T1000 (cell line): Measurements from ENCODE around the gene TRNAU1AP.
"Not testable (repeated sequence)": the region's sequence is repeated elsewhere in the genome, so short reads cannot be mapped to it uniquely, and the experiment has no call there.

ENCODE experiments used
- DNase-seq: peaks from one replicate; lab custom pipeline; 2025; ENCODE audit warnings: mixed read lengths; lab: John Stamatoyannopoulos, UW

Gene TRNAU1AP

DNA sequence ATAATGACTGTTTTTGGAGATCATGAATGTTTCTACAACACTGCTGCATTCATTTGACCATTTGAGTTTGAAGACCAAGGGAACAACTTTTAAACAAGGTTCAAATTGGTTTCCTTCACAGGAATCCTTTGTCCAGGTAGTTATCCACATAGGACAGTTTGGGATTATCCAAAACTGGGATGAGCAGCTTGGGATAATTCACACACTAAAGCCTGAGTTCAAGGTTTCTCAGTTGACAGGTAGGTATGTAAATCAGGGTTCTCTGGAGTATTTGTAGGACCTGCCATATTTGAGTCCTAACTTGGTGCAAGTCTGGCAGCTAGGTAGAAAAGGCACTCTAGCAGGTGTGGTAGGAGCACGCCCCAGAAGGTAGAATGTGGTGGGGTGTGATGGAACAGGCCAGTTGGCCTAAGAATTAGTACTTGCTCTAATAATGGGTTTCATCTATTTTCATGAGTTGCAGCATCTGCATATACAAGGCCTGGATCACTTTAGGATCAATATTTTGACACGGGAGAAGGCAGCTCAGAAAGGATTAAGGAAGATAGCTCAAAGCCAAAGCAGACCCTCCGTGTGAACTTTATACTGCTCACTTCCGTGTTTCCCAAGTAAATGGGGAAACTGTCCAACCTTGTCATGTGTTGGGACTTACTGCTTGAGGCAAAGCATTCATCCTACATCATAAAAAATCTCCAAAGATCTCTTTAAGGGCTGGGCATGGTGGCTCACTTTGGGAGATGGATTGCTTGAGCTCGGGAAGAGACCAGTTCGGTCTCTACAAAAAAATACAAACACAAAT, 25.1 kb downstream of the TRNAU1AP start:
- DNase-seq, result no peak

DNA sequence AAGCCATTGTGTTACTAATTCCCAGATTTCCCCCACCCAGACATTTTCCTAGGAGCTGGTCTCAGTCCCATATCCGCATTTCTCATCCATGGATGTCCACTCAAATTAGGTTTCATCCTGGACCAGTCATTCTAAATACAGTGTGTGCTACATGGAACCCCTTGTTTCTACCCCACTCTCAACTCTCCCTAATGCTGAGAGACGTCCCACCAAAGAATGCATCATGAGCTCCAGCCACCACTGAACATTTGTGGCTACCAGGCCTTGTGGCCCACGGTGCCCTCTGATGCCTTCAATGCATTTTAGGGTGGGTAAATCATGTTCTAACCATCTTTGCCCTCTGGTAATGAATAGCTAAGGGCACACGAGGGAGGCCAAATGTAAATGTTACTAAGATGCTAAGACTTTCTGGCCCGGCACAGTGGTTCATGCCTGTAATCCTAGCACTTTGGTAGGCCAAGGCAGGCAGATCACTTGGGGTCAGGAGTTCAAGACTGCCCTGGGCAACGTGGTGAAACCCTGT, 25.9 kb downstream of the TRNAU1AP start:
- DNase-seq, result no peak

GRCh38 chr1:28579401-28579800, 26.5 kb downstream of the TRNAU1AP start:
- no peak for DNase-seq

GRCh38 chr1:28580722-28581530, 28.0 kb downstream of the TRNAU1AP start:
- DNase-seq, result no peak

DNA sequence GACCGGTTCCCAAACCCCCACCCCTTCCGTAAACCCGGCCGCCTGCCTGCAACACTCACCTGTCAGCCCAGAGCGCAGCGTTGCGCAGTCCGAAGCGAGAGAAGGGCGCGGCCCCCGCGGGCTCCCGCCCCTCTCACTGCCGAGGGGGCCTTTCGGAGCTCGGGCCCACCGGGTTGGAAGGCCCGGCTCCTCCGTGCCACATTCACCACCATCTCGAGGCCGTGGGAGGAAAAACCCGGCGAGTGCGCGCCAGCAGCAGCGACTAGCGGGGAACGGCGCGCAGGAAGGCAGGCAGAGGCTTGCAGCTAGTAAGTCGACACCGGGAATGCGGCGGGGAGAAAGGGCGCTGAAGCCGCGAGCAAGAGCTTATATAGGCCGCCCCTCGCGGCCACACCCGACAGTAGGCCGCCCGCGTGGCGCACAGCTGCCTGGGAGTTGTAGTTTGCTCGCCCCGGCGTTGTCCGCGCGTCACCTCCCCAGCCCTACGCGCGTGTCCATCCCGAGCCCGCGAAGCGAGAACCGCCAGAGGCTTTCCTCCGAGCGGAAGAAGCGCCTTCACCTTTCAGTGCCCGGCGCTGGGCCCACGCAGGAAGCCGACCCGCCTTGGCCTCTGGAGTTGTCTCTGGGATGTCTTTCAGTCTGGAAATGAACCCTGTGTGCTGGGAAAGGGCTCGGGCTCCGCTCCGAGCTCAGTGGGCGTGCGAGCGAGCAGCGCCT, 28.8 kb downstream of the TRNAU1AP start:
- DNase-seq, result peak; percentile 98

- no peak for DNase-seq
Observed at GRCh38 chr1:28582248-28582615, 29.3 kb downstream of the TRNAU1AP start.

GRCh38 chr1:28586585-28587391, 33.9 kb downstream of the TRNAU1AP start:
- DNase-seq, result not testable (repeated sequence)

DNA sequence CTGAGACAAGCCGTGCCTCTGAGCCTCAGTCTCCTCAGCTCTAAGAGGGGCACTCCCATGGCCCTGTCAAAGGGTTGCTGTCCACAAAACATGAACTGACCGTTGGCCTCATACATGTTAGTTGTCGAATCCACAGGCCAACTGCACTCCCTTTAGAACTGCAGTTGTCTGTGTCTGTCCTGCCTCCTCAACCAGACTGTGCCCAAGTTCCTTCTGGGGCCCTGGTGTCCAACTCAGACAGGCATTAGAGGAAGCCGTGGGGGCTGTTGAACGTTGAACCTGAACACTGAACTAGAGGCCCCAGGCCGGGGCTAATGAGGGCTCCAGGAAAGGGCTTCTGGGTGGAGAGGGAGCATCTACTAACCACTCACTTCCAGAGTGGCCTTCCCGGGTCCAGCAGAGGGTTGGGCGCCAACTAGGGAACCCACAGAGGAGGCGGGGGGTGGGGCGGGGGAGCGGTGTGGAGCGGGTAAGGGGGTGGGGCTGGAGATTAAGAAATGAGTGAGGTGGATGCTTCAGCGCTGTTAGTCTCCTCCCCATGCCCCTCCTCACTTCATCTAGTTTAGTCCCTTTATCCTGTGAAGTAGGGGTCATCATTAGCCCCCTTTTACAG, 38.9 kb downstream of the TRNAU1AP start, which contains the start of gene RAB42:
Gene RAB42 (plus strand): TSS at position 558 of the 613 bp plus-strand sequence. CDS start 247 bp downstream, outside the sequence.
- no peak for DNase-seq

- DNase-seq, result no peak
Observed at GRCh38 chr1:28592321-28593071, 39.6 kb downstream of the TRNAU1AP start.

GRCh38 chr1:28593988-28594356, 41.1 kb downstream of the TRNAU1AP start:
- DNase-seq, result not testable (repeated sequence)

- peak; percentile 89 for DNase-seq
Observed at GRCh38 chr1:28594686-28595411, 42.0 kb downstream of the TRNAU1AP start.

GRCh38 chr1:28595412-28596191, 42.7 kb downstream of the TRNAU1AP start:
- DNase-seq, result no peak

DNA sequence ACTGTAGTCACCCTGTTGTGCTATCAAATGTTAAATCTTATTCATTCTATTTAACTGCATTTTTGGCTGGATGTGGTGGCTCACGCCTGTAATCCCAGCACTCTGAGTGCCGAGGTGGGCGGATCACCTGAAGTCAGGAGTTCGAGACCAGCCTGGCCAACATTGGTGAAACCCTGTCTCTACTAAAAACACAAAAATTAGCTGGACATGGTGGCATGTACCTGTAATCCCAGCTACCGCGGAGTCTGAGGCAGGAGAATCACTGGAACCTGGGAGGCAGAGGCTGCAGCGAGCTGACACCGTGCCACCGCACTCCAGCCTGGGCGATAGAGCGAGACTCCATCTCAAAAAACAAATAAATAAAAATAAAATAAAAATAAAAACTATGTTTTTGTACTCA, 43.4 kb downstream of the TRNAU1AP start:
- DNase-seq, result not testable (repeated sequence)

GRCh38 chr1:28601696-28602095, 48.8 kb downstream of the TRNAU1AP start:
- DNase-seq, result peak; percentile 73

DNA sequence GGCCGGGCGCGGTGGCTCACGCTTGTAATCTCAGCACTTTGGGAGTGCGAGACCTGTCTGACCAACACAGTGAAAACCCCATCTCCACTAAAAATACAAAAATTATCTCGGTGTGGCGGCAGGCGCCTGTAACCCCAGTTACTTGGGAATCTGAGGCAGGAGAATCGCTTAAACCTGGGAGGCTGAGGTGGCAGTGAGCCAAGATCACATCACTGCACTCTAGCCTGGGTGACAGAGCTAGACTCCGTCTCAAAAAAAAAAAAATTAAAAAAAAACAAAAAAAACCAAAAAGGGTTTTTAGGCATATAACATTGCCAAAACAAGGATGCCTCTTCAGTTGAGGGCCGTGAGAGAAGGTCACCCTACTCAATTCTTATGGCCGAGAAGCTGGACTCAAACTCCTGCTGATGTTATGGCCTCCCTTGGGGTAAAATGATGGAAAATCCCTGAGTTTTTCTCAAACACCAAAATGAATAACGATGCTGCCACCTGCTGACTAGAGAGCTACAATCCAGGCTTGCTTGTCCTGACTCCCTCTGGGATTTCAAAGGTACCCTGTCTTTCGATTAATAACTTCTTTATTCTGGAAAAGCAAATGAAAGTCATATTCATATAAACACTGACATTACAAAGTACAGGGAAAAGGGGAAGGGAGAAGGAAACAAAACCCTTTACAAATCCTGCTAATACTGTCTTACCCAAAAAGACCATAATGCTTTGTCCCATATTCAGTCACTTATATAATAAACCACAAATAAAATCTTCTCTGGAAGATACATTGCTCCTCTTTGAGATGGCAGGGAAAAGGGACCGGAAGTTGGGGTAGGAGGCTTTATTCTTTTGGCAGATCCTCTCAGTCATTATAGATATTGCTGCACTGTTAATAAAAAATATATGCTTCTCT, 49.9 kb downstream of the TRNAU1AP start:
- peak; percentile 53 for DNase-seq

DNA sequence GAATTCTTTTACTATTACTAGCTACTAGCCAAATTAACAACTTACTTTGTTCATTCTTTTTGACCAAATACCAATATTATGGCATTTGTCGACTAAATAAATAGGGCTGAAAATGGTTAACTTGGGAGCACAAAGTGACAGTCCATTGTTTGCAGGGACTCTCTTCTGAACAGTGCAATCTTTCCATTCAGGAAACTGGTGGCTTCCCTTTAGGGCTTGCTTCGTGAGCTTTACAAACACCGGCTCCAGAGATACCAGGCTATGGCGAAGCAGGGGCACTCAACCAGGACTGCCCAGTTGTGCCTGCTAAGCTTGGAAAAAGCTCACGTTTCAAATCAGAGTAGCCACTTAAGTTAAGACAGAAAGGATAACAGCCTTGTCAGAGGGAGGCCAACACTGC, 51.5 kb downstream of the TRNAU1AP start:
- DNase-seq, result no peak

DNA sequence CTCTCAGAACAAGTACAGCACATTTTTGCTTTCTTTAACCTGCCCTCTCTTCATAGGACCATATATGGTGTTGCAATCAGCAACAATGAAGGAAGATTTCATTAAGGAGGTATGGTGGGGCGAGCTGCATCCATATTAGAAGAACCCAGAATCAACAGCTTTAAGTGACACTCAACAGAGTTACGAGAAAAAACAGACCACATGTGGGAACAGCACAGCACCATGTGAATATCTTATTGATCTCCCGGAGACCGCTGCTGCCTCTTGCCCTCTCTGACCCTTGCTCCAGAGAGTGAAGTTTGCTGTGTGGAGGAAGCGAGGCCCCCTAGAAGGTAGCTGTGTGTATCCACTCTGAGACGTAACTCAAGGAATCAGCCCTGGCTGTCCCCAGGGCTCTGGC, 52.1 kb downstream of the TRNAU1AP start:
- no peak for DNase-seq

GRCh38 chr1:28606771-28607170, 53.9 kb downstream of the TRNAU1AP start:
- DNase-seq, result no peak
